HepG2 (cell line): ENCODE measurements around the gene USP5. TPM values are rescaled to one million over a fixed set of nuclear protein-coding genes. Genes with fewer than 3 reads are reported as not detected.

ENCODE experiments used
- CCDC6 ChIP-seq: sonication (generic); formaldehyde crosslinking; IDR thresholded peaks from 2 replicates; pipeline ENCODE4 v1.8.1; 2022; ENCODE audit warnings: mild to moderate bottlenecking, missing genetic modification reagents, moderate library complexity
- DMAP1 ChIP-seq: IDR thresholded peaks from 2 replicates; pipeline ENCODE4 v1.6.1; 2016
- DRAP1 ChIP-seq: IDR thresholded peaks from 2 replicates; pipeline ENCODE4 v1.6.1; 2016; ENCODE audit warnings: missing genetic modification reagents, missing compliant biosample characterization
- ETV6 ChIP-seq: sonication (generic); formaldehyde crosslinking; conservative IDR thresholded peaks from 2 replicates; pipeline ENCODE4 v1.4.0; 2020; ENCODE audit warnings: missing genetic modification reagents
- FOXC1 ChIP-seq: sonication (generic); formaldehyde crosslinking; IDR thresholded peaks from 2 replicates; pipeline ENCODE4 v1.8.0; 2022; ENCODE audit warnings: mild to moderate bottlenecking, missing genetic modification reagents, borderline replicate concordance
- KDM2A ChIP-seq: sonication (generic); formaldehyde crosslinking; IDR thresholded peaks from 2 replicates; pipeline ENCODE4 v1.4.0; 2020; ENCODE audit warnings: low read depth, missing genetic modification reagents, borderline replicate concordance
- KLF6 ChIP-seq: IDR thresholded peaks from 2 replicates; pipeline ENCODE4 v1.8.0; 2016; ENCODE audit warnings: missing biosample characterization, missing genetic modification reagents
- MAF1 ChIP-seq: sonication (generic); formaldehyde crosslinking; IDR thresholded peaks from 2 replicates; pipeline ENCODE4 v1.5.0; 2020; ENCODE audit warnings: missing genetic modification reagents, borderline replicate concordance
- MXD4 ChIP-seq: IDR thresholded peaks from 2 replicates; pipeline ENCODE4 v1.6.1; 2016; ENCODE audit warnings: mild to moderate bottlenecking, missing biosample characterization, missing genetic modification reagents
- PHF8 ChIP-seq: sonication (generic); formaldehyde crosslinking; IDR thresholded peaks from 2 replicates; pipeline ENCODE4 v1.5.0; 2020; ENCODE audit warnings: missing genetic modification reagents
- RFX3 ChIP-seq: IDR thresholded peaks from 2 replicates; pipeline ENCODE4 v1.6.1; 2016; ENCODE audit warnings: missing biosample characterization, missing genetic modification reagents
- SP5 ChIP-seq: IDR thresholded peaks from 2 replicates; pipeline ENCODE4 v1.6.1; 2016; ENCODE audit warnings: low read depth, borderline replicate concordance
- SUZ12 ChIP-seq: fragments of 150-350 bp; IDR thresholded peaks from 2 replicates; pipeline ENCODE4 v1.6.1; 2014; ENCODE audit warnings: low read depth, low read length
- TAF15 ChIP-seq: fragments of 200-400 bp; formaldehyde crosslinking; IDR thresholded peaks from one replicate; pipeline ENCODE4 v1.6.1; 2018; ENCODE audit warnings: mild to moderate bottlenecking, low read depth, low read length; ENCODE audit not compliant: poor library complexity, severe bottlenecking
- TARDBP ChIP-seq: sonication (generic); formaldehyde crosslinking; IDR thresholded peaks from 2 replicates; pipeline ENCODE4 v1.8.0; 2022; ENCODE audit warnings: mild to moderate bottlenecking, missing genetic modification reagents
- TEAD3 ChIP-seq: optimal IDR thresholded peaks from 2 replicates; pipeline ENCODE3; 2016; ENCODE audit warnings: borderline replicate concordance
- TFE3 ChIP-seq: IDR thresholded peaks from 2 replicates; pipeline ENCODE4 v1.6.1; 2016
- TP53 ChIP-seq: sonication (generic); formaldehyde crosslinking; conservative IDR thresholded peaks from 2 replicates; pipeline ENCODE4 v1.4.0; 2020; ENCODE audit warnings: missing genetic modification reagents
- ZBTB42 ChIP-seq: sonication (generic); formaldehyde crosslinking; IDR thresholded peaks from 2 replicates; pipeline ENCODE4 v1.5.0; 2020; ENCODE audit warnings: mild to moderate bottlenecking, missing genetic modification reagents
- ZBTB7B ChIP-seq: sonication (generic); formaldehyde crosslinking; IDR thresholded peaks from 2 replicates; pipeline ENCODE4 v1.4.0; 2020; ENCODE audit warnings: missing genetic modification reagents
- ZMAT5 ChIP-seq: sonication (generic); formaldehyde crosslinking; IDR thresholded peaks from 2 replicates; pipeline ENCODE4 v1.5.0; 2020; ENCODE audit warnings: mild to moderate bottlenecking, low read depth, missing genetic modification reagents, borderline replicate concordance
- ZMYM2 ChIP-seq: sonication (generic); formaldehyde crosslinking; IDR thresholded peaks from 2 replicates; pipeline ENCODE4 v1.8.0; 2022; ENCODE audit warnings: mild to moderate bottlenecking, missing genetic modification reagents
- ZNF225 ChIP-seq: sonication (generic); formaldehyde crosslinking; IDR thresholded peaks from 2 replicates; pipeline ENCODE4 v1.4.0; 2020; ENCODE audit warnings: mild to moderate bottlenecking, missing genetic modification reagents
- ZNF605 ChIP-seq: sonication (generic); formaldehyde crosslinking; IDR thresholded peaks from 2 replicates; pipeline ENCODE4 v1.8.0; 2022; ENCODE audit warnings: mild to moderate bottlenecking, missing genetic modification reagents
- ZNF672 ChIP-seq: sonication (generic); formaldehyde crosslinking; IDR thresholded peaks from 2 replicates; pipeline ENCODE4 v1.8.1; 2022; ENCODE audit warnings: missing genetic modification reagents
- ZNF703 ChIP-seq: sonication (generic); formaldehyde crosslinking; IDR thresholded peaks from 2 replicates; pipeline ENCODE4 v1.5.1; 2020; ENCODE audit warnings: missing genetic modification reagents, mild to moderate bottlenecking, moderate library complexity, borderline replicate concordance
- ZNF746 ChIP-seq: sonication (generic); formaldehyde crosslinking; IDR thresholded peaks from 2 replicates; pipeline ENCODE4 v1.8.0; 2022; ENCODE audit warnings: mild to moderate bottlenecking, missing genetic modification reagents
- ZNF777 ChIP-seq: sonication (generic); formaldehyde crosslinking; IDR thresholded peaks from 2 replicates; pipeline ENCODE4 v1.4.0; 2020; ENCODE audit warnings: missing genetic modification reagents
- ZNF790 ChIP-seq: sonication (generic); formaldehyde crosslinking; IDR thresholded peaks from 2 replicates; pipeline ENCODE4 v1.8.0; 2022; ENCODE audit warnings: missing genetic modification reagents, mild to moderate bottlenecking, borderline replicate concordance
- polyA plus RNA-seq, 8 experiments: library from polyadenylated mRNA; depleted of rRNA in 3 of 8; stranded (reverse) in 7 of 8; unstranded in 1 of 8; fragments of >200 nt; fragmentation: Illumina TruSeq in 4 of 8; extraction: Trizol in 4 of 8; gene quantifications; 2 replicates each; pipeline versions ENCODE4 v1.2.1 to v1.2.3, GENCODE V29; 2011 to 2016; ENCODE audit warnings: low read depth in 4 of 8, missing spikeins in 1 of 8, mixed read lengths in 1 of 8; ENCODE audit not compliant: insufficient read depth in 1 of 8
- total RNA-seq, 5 experiments: library from RNA; depleted of rRNA; stranded (reverse); fragments of >200 nt; fragmentation: Illumina TruSeq; extraction: Trizol; gene quantifications; 2 replicates each; pipeline ENCODE4 v1.2.3, GENCODE V29; 2016; ENCODE audit warnings: low read depth in 1 of 5

Gene USP5
- total and polyA plus RNA-seq, 2 of the 13 experiments (the other 11 are each of a cell fraction or from before 2014, with no cell fraction given): 39.6 to 56.0 TPM

GRCh38 chr12:6872073-6873048 is 20.4 kb downstream of the USP5 start (continued):
- TF ChIP-seq ETV6 (CRISPR knock-in tag) (no peak; the same call in 1 of the 2 replicates), SP5 (CRISPR knock-in tag) (peak; percentile 92), MXD4 (CRISPR knock-in tag) (peak; percentile 91), ZBTB42 (CRISPR knock-in tag) (no peak), ZNF605 (CRISPR knock-in tag) (no peak; the same call in 1 of the 2 replicates), ZMYM2 (0 out of 2 replicates have a peak, but pooled peaks have one; percentile 14), ZNF746 (CRISPR knock-in tag) (peak; percentile 35; the same call in 1 of the 2 replicates), ZNF790 (no peak), FOXC1 (CRISPR knock-in tag) (peak; percentile 42; the same call in 1 of the 2 replicates), ZMAT5 (no peak), CCDC6 (peak; percentile 54), KDM2A (CRISPR knock-in tag) (peak; percentile 100), TP53 (peak; percentile 47; the same call in 1 of the 2 replicates), TFE3 (CRISPR knock-in tag) (peak; percentile 51; the same call in 1 of the 2 replicates), ZNF777 (CRISPR knock-in tag) (peak; percentile 38; the same call in 1 of the 2 replicates), SUZ12 (no peak), ZNF225 (CRISPR knock-in tag) (0 out of 2 replicates have a peak, but pooled peaks have one; percentile 31), MAF1 (no peak), PHF8 (CRISPR knock-in tag) (peak; percentile 53), KLF6 (CRISPR knock-in tag) (no peak), ZBTB7B (peak; percentile 97), ZNF672 (peak; percentile 86; the same call in 1 of the 2 replicates), DMAP1 (CRISPR knock-in tag) (peak; percentile 64), TARDBP (peak; percentile 62; the same call in 1 of the 2 replicates), RFX3 (CRISPR knock-in tag) (no peak), ZNF703 (CRISPR knock-in tag) (0 out of 2 replicates have a peak, but pooled peaks have one; percentile 46), TAF15 (peak; percentile 76), DRAP1 (CRISPR knock-in tag) (peak; percentile 56; the same call in 1 of the 2 replicates), TEAD3 (CRISPR knock-in tag) (peak; percentile 64)
